CD4-positive, alpha-beta T cell treated with Interleukin-4 for 1 hour (primary cell): ENCODE measurements around the gene EMC10.

ENCODE experiments used
- DNase-seq, 2 donors: peaks; one replicate each; pipeline ENCODE4 v3.0.0-alpha.2; 2020 to 2022

EMC10 gene

GRCh38 chr19:50500060-50500752 is 23.9 kb downstream of the EMC10 start:
- peak in 1 of 2 donors; percentile 15 for DNase-seq

DNA sequence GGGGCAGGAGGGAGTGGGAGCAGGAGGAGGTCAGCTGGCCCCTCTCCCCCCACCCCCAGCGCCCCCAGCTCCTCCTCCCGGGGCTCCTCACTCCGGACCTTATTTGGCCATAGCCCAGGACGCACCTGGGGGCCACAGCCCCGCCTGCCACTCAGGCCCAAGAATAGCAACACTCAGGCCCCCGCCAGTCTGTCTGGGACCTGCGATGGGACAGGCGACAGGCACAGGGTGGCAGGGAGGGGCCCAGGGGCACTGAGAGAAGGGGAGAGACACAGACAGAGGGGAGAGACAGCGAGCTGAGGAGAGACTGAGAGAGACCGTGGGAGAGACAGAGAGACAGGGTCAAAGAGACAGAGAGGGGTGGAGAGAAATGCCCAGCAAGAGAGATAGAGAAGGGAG is 24.4 kb downstream of the EMC10 start:
- no peak for DNase-seq

GRCh38 chr19:50501186-50501567 is 24.9 kb downstream of the EMC10 start:
- DNase-seq, result no peak

DNA sequence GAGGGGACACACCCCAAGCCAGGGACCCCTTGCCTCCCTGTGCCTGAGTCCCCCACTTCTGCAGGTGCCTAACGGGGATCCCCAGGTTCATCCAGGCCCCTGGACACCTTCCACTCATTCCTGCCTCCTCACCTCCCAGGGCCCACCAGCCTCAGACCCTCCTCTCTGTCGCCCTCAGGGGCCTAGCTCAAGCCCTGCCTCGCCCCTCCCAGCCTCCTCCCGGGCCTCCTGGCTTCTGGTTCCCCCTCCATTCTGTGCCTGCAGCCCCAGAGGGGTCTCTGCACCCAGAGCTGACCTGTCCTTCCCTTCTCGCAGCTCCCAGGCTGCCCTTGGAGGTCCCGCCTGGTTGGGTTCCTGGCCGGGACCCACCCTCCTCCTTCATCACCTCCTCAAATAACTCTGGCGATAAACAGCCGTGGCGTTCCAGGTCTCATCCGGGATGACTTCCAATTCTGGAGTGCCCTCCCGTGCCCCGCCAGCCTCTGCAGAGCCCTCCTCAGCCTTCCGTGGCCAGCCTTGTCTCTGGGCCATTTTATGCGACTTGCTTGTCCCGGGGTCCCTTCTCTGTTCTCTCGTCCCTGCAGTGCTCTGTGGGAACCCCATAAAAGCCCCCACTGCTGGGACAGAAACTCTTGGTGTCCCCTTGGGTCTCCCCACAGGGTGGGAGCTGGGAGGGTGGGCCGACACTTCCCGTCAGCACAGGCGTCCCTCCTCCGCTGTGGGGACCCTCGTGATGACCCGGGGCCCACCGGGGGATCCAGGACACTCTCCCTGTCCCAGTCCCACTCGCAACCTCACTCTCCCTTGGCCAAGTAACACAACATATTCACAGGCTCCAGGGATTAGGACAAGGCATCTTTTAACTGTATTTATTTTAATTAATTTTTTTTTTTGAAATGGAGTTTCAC is 25.5 kb downstream of the EMC10 start:
- DNase-seq, result no peak

DNA sequence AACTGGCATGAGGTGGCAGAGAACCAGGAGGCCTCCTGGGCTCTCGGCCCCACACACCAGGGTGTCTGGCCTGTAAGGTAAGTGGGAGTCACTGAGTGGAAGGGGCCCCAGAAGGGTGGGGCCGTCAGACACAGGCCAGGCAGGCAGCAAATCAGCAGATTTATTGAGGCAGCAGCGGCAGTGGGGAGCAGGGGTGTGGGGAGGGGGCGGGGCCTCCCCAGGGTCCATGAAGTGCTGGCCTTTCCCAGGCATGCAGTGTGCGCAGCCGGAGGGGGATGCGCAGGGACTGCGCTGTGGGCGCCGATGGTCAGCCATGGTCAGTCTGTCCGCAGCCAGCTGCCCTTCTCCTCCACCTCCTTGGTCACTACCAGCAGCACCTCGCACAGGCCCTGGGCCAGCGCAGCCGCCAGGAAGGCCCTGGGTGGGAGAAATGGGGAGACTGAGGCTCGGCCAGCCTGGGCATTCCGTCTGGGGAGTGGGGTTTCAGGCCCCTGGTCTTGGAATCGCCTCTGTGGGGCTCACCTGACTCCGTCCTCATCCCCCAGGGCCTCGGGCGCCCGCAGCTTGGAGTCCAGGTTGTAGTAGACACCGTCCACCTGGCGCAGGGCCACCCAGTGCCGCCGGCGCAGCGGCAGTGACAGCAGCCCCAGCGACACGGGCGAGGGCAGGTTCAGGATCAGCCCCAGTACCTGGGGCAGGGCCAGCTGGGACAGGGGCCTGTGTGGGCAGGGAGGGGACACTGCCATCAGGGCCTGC is 29.7 kb downstream of the EMC10 start:
- no peak for DNase-seq

- DNase-seq, result no peak
These were observed 30.4 kb downstream of the EMC10 start for GRCh38 chr19:50506700-50507099.

GRCh38 chr19:50507376-50507775 is 31.1 kb downstream of the EMC10 start:
- no peak for DNase-seq

GRCh38 chr19:50508843-50509190 is 32.5 kb downstream of the EMC10 start:
- DNase-seq, result no peak

- DNase-seq, result no peak
These were observed 33.1 kb downstream of the EMC10 start for GRCh38 chr19:50509366-50509765.

DNA sequence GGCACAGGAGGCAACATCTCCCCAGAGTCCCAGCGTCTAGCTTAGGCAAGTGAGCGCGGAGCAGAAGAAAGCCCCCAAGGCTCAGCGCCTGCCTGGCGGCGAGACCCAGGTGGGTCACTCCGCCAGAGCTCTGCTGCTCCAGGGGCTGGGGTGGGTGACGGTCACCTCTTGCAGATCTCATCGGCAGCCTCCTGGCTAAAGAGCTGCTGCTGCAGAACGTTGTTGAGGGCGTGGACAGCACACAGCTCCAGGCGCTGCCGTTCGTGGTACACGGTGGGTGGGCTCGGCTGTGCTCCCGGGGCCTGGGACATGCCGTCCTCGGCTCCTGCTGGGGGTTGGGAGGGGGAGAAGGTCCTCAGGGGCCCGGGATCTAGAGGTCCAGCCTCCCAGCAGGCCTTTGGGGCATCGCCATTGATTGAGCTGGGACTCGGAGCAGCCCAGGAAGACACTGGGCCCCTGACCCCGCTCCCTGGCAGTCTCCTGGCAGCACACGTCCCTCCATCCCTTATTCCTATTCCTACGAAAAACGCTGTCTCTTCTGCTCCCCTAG is 33.9 kb downstream of the EMC10 start:
- DNase-seq, result no peak

GRCh38 chr19:50510700-50511068 is 34.4 kb downstream of the EMC10 start:
- DNase-seq, result no peak

- peak; percentile 98 to 99 for DNase-seq
These were observed 34.9 kb downstream of the EMC10 start, which contains the start of gene JOSD2 for GRCh38 chr19:50511069-50511822. Gene JOSD2, minus strand, starts transcription at chr19:50511191. Its CDS starts 760 bp downstream, at chr19:50510431.

GRCh38 chr19:50512112-50512998 is 36.0 kb downstream of the EMC10 start:
- no peak for DNase-seq

GRCh38 chr19:50512999-50513745 is 36.9 kb downstream of the EMC10 start:
- no peak for DNase-seq

DNA sequence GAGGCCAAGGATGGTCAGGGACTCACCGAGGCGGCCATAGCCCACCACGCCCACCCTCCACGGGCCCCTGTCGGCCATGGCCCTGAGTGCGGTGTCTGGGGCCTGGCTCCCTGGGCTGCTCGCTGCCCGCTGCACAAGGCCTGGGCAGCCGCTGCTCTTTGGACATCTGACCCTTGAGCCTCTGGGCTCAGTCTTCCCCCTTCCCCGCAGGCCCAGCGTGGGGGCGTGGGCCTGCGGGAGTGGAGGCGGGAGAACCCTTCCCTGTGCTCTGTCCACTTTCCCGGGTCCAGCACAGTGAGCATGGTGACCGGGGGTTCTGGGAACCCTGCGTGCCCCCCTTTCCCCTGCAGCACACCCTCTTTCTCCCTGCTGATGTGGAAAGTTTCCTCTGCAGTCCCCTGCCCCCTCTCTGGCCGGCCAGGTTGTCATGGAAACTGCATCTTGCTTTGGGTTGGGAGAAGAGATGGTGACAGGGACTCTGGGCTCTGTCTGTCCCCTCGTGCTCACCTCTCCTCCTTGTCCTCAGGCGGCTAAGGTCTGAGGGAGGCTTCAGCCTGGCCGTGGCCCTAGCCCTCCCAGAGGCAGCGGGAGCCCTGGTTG is 37.5 kb downstream of the EMC10 start, which contains the start of gene ASPDH:
Gene ASPDH, minus strand, starts transcription at position 168 of the 600 bp plus-strand sequence. Its CDS starts 90 bp downstream, at position 78.
- no peak for DNase-seq

GRCh38 chr19:50514346-50515167 is 38.2 kb downstream of the EMC10 start:
- DNase-seq, result no peak

DNA sequence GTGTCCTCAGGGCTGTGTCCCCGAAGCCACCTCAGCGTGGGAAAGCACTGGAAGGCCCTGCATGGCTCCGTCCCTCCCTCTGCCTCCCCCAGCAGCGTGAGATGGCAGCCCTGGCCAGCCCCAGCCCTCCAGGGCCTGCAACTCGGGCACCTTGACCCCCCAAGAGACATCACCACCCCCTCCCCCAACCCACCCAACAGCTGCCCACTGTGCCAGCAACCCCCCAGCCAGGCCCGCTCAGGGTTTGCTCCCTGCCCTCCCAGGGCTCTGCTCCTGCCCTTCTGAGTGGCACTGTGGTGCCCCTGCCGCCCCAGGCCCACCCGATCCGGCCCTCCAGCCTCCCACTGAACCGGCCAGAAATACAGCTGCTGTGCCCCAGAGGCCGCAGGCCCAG is 38.9 kb downstream of the EMC10 start:
- DNase-seq, result no peak

- DNase-seq, result no peak
These were observed 40.1 kb downstream of the EMC10 start for GRCh38 chr19:50516456-50516855.
